HepG2 (cell line): ENCODE results near the gene ENTPD1. TPM values are rescaled to one million over a fixed set of nuclear protein-coding genes. Genes with fewer than 3 reads are reported as not detected.

Experiments used
- ATAC-seq: fragments of 200-7000 bp; cut with Tn5 transposase; 3 replicates; pipeline ENCODE4 v1.9.1; 2020; ENCODE audit warnings: mild to moderate bottlenecking, moderate library complexity
- BruUV-seq: library from RNA; stranded (reverse); fragments of 400-500 nt; replicated peaks from 2 replicates; lab custom pipeline; 2021; lab: Mats Ljungman, UMichigan
- CTCF ChIA-PET: fragments of 300-600 bp; formaldehyde crosslinking; extraction: SDS; loops from one replicate; lab custom pipeline; 2021; ENCODE audit warnings: low total read pairs, inconsistent platforms, low intra/inter-chr PET ratio; lab: Yijun Ruan, JAX
- POLR2A ChIA-PET: fragments of 350-600 bp; sonication (Branson Sonifier 250); formaldehyde crosslinking; loops from one replicate; lab custom pipeline; 2020; ENCODE audit warnings: antibody characterized with exemption, inconsistent platforms; lab: Yijun Ruan, JAX
- DNase-seq: peaks from one replicate; pipeline ENCODE4 v3.0.0-alpha.2; 2015; ENCODE audit warnings: low spot score
- FAIRE-seq: peaks from 3 replicates; lab custom pipeline; 2011; peaks lifted over from hg19 to GRCh38; lab: Jason Lieb, UNC
- H2AFZ ChIP-seq: one replicate; pipeline ENCODE4 v1.6.1; 2011; ENCODE audit warnings: low read length, inconsistent platforms
- H3K27ac ChIP-seq: fragments of 300-600 bp; 3 replicates; pipeline ENCODE4 v1.8.0; 2011; ENCODE audit warnings: mixed run types, mild to moderate bottlenecking, mixed read lengths, low read length, inconsistent platforms; ENCODE audit not compliant: insufficient read depth; ENCODE audit errors: extremely low read length
- H3K27me3 ChIP-seq, 2 experiments: fragments of 200-600 bp in 1 of 2; 2 replicates in 1 of 2; 3 replicates in 1 of 2; pipeline versions ENCODE4 v1.6.0 to v1.8.0; 2011; ENCODE audit warnings: low read length in 2 of 2, mild to moderate bottlenecking in 2 of 2, moderate library complexity in 2 of 2, inconsistent platforms in 1 of 2; ENCODE audit not compliant: insufficient read depth in 2 of 2, control insufficient read depth in 1 of 2
- H3K36me3 ChIP-seq, 2 experiments: fragments of 200-600 bp in 1 of 2; replicated peaks in 1 of 2; 2 replicates in 1 of 2; 3 replicates in 1 of 2; pipeline versions ENCODE4 v1.5.1 to v1.8.0; 2011; ENCODE audit warnings: low read length in 2 of 2, inconsistent platforms in 1 of 2; ENCODE audit not compliant: insufficient read depth in 2 of 2, control insufficient read depth in 1 of 2
- H3K4me1 ChIP-seq: 2 replicates; pipeline ENCODE4 v1.5.1; 2012; ENCODE audit warnings: low read length, inconsistent platforms; ENCODE audit not compliant: insufficient read depth
- H3K4me2 ChIP-seq: 2 replicates; pipeline ENCODE4 v1.6.0; 2011; ENCODE audit warnings: low read depth, low read length, inconsistent platforms
- H3K4me3 ChIP-seq, 3 experiments: fragments of 200-600 bp in 1 of 3; sonication (generic), shearing (Covaris generic) in 1 of 3; replicated peaks in 1 of 3; 2 replicates each; pipeline ENCODE4 v1.5.1; 2011 to 2016; ENCODE audit warnings: low read length in 3 of 3, inconsistent platforms in 2 of 3, low read depth in 2 of 3, mild to moderate bottlenecking in 2 of 3, control low read depth in 1 of 3, mixed read lengths in 1 of 3; ENCODE audit not compliant: insufficient read depth in 1 of 3
- H3K79me2 ChIP-seq: one replicate; pipeline ENCODE4 v1.6.1; 2011; ENCODE audit warnings: low read length, inconsistent platforms; ENCODE audit not compliant: insufficient read depth
- H3K9ac ChIP-seq: 2 replicates; pipeline ENCODE4 v1.6.0; 2011; ENCODE audit warnings: mild to moderate bottlenecking, low read depth, low read length, inconsistent platforms; ENCODE audit not compliant: insufficient read depth
- H3K9me3 ChIP-seq: 2 replicates; pipeline ENCODE4 v1.5.1; 2012; ENCODE audit warnings: mild to moderate bottlenecking, low read length
- H4K20me1 ChIP-seq: 2 replicates; pipeline ENCODE4 v1.6.0; 2011; ENCODE audit warnings: inconsistent platforms, mild to moderate bottlenecking, low read length, moderate library complexity; ENCODE audit not compliant: insufficient read depth
- FOXM1 ChIP-seq: sonication (generic); formaldehyde crosslinking; IDR thresholded peaks from 2 replicates; pipeline ENCODE4 v1.5.0; 2020; ENCODE audit warnings: missing genetic modification reagents
- GFI1 ChIP-seq: sonication (generic); formaldehyde crosslinking; IDR thresholded peaks from 2 replicates; pipeline ENCODE4 v1.5.0; 2020; ENCODE audit warnings: missing genetic modification reagents, mild to moderate bottlenecking, borderline replicate concordance
- RBAK ChIP-seq: sonication (generic); formaldehyde crosslinking; IDR thresholded peaks from 2 replicates; pipeline ENCODE4 v1.5.1; 2020; ENCODE audit warnings: mild to moderate bottlenecking, missing genetic modification reagents
- ZBTB1 ChIP-seq: sonication (generic); formaldehyde crosslinking; IDR thresholded peaks from 2 replicates; pipeline ENCODE4 v1.4.0; 2020; ENCODE audit warnings: missing genetic modification reagents, borderline replicate concordance
- ZFP36L1 ChIP-seq: sonication (generic); formaldehyde crosslinking; IDR thresholded peaks from 2 replicates; pipeline ENCODE4 v1.8.0; 2022; ENCODE audit warnings: mild to moderate bottlenecking, missing genetic modification reagents, moderate library complexity
- ZNF670 ChIP-seq: sonication (generic); formaldehyde crosslinking; IDR thresholded peaks from 2 replicates; pipeline ENCODE4 v1.8.0; 2022; ENCODE audit warnings: mild to moderate bottlenecking, missing genetic modification reagents, borderline replicate concordance
- WGBS: methylation state at CpG from one replicate; pipeline ENCODE4 v1.1.6; 2017; ENCODE audit warnings: low lambda C conversion rate; 5-methylcytosine and 5-hydroxymethylcytosine counted together
- in situ Hi-C: cut with HindIII; loops from 2 replicates; pipeline ENCODE4 v1.10.0; 2017; ENCODE audit warnings: low pct_unique_long_range_greater_than_20kb; ENCODE audit not compliant: extremely low pct_ligation_motif_present
- intact Hi-C: fragments of 100-400 bp; cut with micrococcal nuclease; formaldehyde crosslinking; loops from one replicate; pipeline ENCODE4 v1.10.0; 2022; ENCODE audit not compliant: unreplicated experiment
- polyA plus RNA-seq, 8 experiments: library from polyadenylated mRNA; depleted of rRNA in 3 of 8; stranded (reverse) in 7 of 8; unstranded in 1 of 8; fragments of >200 nt; fragmentation: Illumina TruSeq in 4 of 8; extraction: Trizol in 4 of 8; gene quantifications; 2 replicates each; pipeline versions ENCODE4 v1.2.1 to v1.2.3, GENCODE V29; 2011 to 2016; ENCODE audit warnings: low read depth in 4 of 8, missing spikeins in 1 of 8, mixed read lengths in 1 of 8; ENCODE audit not compliant: insufficient read depth in 1 of 8
- total RNA-seq, 5 experiments: library from RNA; depleted of rRNA; stranded (reverse); fragments of >200 nt; fragmentation: Illumina TruSeq; extraction: Trizol; gene quantifications; 2 replicates each; pipeline ENCODE4 v1.2.3, GENCODE V29; 2016; ENCODE audit warnings: low read depth in 1 of 5
- TF ChIP-seq, protein P1 (sequence below): sonication (generic); formaldehyde crosslinking; IDR thresholded peaks from 2 replicates; pipeline ENCODE4 v1.4.0; 2020; ENCODE audit warnings: mild to moderate bottlenecking, missing genetic modification reagents, borderline replicate concordance

Gene ENTPD1
- total and polyA plus RNA-seq, 2 of the 13 experiments (the other 11 are each of a cell fraction or from before 2014, with no cell fraction given): 0.07 TPM

DNA sequence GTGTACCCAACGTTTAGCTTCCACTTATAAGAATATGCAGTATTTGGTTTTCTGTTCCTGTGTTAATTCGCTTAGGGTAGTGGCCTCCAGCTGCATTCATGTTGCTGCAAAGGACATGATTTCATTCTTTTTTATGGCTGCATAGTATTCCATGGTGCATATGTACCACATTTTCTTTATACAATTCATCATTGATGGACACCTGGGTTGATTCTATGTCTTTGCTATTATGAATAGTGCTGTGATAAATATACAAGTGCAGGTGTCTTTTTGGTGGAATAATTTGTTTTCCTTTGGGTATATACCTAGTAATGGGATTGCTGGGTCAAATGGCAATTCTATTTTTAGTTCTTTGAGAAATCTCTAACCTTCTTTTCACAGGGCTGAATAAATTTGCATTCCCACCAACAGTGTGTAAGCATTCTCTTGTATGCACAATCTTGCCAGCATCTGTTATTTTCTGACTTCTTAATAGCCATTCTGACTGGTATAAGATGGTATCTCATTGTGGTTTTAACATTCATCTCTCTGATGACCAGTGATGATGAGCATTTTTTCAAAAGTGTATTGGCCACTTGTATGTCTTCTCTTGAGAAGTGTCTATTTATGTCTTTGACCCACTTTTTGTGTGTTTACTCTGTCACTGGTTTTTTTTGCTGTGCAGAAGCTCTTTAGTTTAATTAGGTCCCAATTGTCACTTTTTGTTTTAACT lies 79.3 kb downstream of the ENTPD1 start:
- ATAC-seq (no peak), FAIRE-seq (no peak), DNase-seq (no peak)
- H3K9me3 ChIP-seq: no peaks in the 10 kb centered on the region
- H3K36me3 ChIP-seq: no peaks in the 10 kb centered on the region
- H3K27ac ChIP-seq: no peak overlapping the region
- no peak overlapping the region for H2AFZ ChIP-seq
- intact Hi-C loops: no loop called here
- H3K27me3 ChIP-seq: no peaks in the 10 kb centered on the region
- H3K9ac ChIP-seq: no peak overlapping the region
- TF ChIP-seq FOXM1 (CRISPR knock-in tag) (no peak), ZBTB1 (no peak), ZNF670 (CRISPR knock-in tag) (no peak), GFI1 (CRISPR knock-in tag) (no peak), ZFP36L1 (CRISPR knock-in tag) (no peak), RBAK (CRISPR knock-in tag) (no peak)
- TF ChIP-seq, protein P1, sequence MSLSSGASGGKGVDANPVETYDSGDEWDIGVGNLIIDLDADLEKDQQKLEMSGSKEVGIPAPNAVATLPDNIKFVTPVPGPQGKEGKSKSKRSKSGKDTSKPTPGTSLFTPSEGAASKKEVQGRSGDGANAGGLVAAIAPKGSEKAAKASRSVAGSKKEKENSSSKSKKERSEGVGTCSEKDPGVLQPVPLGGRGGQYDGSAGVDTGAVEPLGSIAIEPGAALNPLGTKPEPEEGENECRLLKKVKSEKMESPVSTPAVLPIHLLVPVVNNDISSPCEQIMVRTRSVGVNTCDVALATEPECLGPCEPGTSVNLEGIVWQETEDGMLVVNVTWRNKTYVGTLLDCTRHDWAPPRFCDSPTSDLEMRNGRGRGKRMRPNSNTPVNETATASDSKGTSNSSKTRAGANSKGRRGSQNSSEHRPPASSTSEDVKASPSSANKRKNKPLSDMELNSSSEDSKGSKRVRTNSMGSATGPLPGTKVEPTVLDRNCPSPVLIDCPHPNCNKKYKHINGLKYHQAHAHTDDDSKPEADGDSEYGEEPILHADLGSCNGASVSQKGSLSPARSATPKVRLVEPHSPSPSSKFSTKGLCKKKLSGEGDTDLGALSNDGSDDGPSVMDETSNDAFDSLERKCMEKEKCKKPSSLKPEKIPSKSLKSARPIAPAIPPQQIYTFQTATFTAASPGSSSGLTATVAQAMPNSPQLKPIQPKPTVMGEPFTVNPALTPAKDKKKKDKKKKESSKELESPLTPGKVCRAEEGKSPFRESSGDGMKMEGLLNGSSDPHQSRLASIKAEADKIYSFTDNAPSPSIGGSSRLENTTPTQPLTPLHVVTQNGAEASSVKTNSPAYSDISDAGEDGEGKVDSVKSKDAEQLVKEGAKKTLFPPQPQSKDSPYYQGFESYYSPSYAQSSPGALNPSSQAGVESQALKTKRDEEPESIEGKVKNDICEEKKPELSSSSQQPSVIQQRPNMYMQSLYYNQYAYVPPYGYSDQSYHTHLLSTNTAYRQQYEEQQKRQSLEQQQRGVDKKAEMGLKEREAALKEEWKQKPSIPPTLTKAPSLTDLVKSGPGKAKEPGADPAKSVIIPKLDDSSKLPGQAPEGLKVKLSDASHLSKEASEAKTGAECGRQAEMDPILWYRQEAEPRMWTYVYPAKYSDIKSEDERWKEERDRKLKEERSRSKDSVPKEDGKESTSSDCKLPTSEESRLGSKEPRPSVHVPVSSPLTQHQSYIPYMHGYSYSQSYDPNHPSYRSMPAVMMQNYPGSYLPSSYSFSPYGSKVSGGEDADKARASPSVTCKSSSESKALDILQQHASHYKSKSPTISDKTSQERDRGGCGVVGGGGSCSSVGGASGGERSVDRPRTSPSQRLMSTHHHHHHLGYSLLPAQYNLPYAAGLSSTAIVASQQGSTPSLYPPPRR: no peak
- no peak overlapping the region for H3K4me2 ChIP-seq
- BruUV-seq: no TSS peak
- no peaks in the 10 kb centered on the region for H3K79me2 ChIP-seq
- H3K4me1 ChIP-seq: peaks cover 37% of the 10 kb centered on the region
- H4K20me1 ChIP-seq: no peaks in the 10 kb centered on the region
- in situ Hi-C loops: no loop called here
- no peak overlapping the region for H3K4me3 ChIP-seq
- WGBS: 55% methylated on average over 2 of the region's 2 CpGs
- POLR2A ChIA-PET: no interaction called here
- CTCF ChIA-PET: no interaction called here
